Sigmoid colon (tissue), 7 donors: Measurements from ENCODE around the gene HMGCS1. TPM values are rescaled to one million over a fixed set of nuclear protein-coding genes. Genes with fewer than 3 reads are reported as not detected.

ENCODE experiments used
- DNase-seq: peaks from one replicate; pipeline ENCODE4 v3.0.0-alpha.2; 2019
- H3K27ac ChIP-seq, 4 donors: fragments of 200-600 bp; sonication (generic); one replicate each; pipeline ENCODE4 v1.5.1; 2016 to 2019; ENCODE audit warnings: mild to moderate bottlenecking in 1 of 4
- H3K27me3 ChIP-seq, 3 donors: fragments of 200-600 bp; sonication (generic); one replicate each; pipeline ENCODE4 v1.5.1; 2019; ENCODE audit warnings: mild to moderate bottlenecking in 1 of 3
- H3K36me3 ChIP-seq, 4 donors: fragments of 200-600 bp; sonication (generic); one replicate each; pipeline ENCODE4 v1.5.1; 2016 to 2019
- H3K4me1 ChIP-seq, 4 donors: fragments of 200-600 bp; sonication (generic); one replicate each; pipeline ENCODE4 v1.5.1; 2017 to 2019
- H3K4me3 ChIP-seq, 4 donors: fragments of 200-600 bp; sonication (generic); one replicate each; pipeline ENCODE4 v1.5.1; 2017 to 2019; ENCODE audit warnings: mild to moderate bottlenecking in 2 of 4, moderate library complexity in 1 of 4
- H3K9me3 ChIP-seq, 4 donors: fragments of 200-600 bp in 3 of 4; sonication (generic) in 3 of 4; one replicate each; pipeline versions ENCODE4 v1.5.1 to v1.6.1; 2013 to 2019
- CTCF ChIP-seq, 4 experiments: fragments of 450-650 bp in 3 of 4; fragments of 200-600 bp in 1 of 4; IDR thresholded peaks; one replicate each; pipeline ENCODE4 v1.5.1; 2016 to 2019; ENCODE audit warnings: antibody characterized with exemption in 4 of 4, mild to moderate bottlenecking in 3 of 4, moderate library complexity in 2 of 4
- EP300 ChIP-seq, 4 donors: sonication (generic); formaldehyde crosslinking; IDR thresholded peaks; one replicate each; pipeline ENCODE4 v1.6.1; 2017; ENCODE audit warnings: antibody characterized with exemption in 4 of 4
- POLR2A ChIP-seq, 2 donors: fragments of 450-650 bp; IDR thresholded peaks; one replicate each; pipeline ENCODE4 v1.6.1; 2016; ENCODE audit warnings: antibody characterized with exemption in 2 of 2, mild to moderate bottlenecking in 2 of 2, moderate library complexity in 2 of 2
- POLR2AphosphoS5 ChIP-seq, 4 donors: sonication (generic); formaldehyde crosslinking; IDR thresholded peaks; one replicate each; pipeline ENCODE4 v1.6.1; 2017; ENCODE audit warnings: antibody characterized with exemption in 4 of 4
- WGBS, 2 donors: extraction: QIAGEN DNeasy Blood & Tissue Kit; methylation state at CpG; one replicate each; pipeline ENCODE4 v1.1.7; 2013; 5-methylcytosine and 5-hydroxymethylcytosine counted together
- intact Hi-C: fragments of 100-400 bp; cut with DNase I; formaldehyde crosslinking; loops from one replicate; pipeline ENCODE4 v1.15.1; 2023
- polyA plus RNA-seq, 3 donors: library from polyadenylated mRNA; stranded (reverse); fragments of 200-250 nt; gene quantifications; one replicate each; pipeline ENCODE4 v1.2.3, GENCODE V29; 2013
- total RNA-seq, 4 donors: library from RNA; depleted of rRNA; stranded (reverse); fragments of >200 nt; gene quantifications; one replicate each; pipeline ENCODE4 v1.1.0, GENCODE V29; 2016
- donor health status: healthy with polysubstance abuse.
- donor health status: Bipolar disorder and iron deficiency.
- donor health status: healthy.

HMGCS1 gene
- total and polyA plus RNA-seq, 7 donors: 13.0 to 132 (median 20.7) TPM

GRCh38 chr5:43348861-43349363 lies 35.7 kb upstream of the HMGCS1 start:
- no peak for DNase-seq
- intact Hi-C loops: no loop called here
- no peaks in the 10 kb centered on the region for H3K9me3 ChIP-seq
- TF ChIP-seq EP300 (IDR thresholded peaks at IDR 0.05) (no peak), CTCF (IDR thresholded peaks at IDR 0.05) (no peak), POLR2A (IDR thresholded peaks at IDR 0.05) (no peak), POLR2AphosphoS5 (IDR thresholded peaks at IDR 0.05) (no peak)
- H3K4me1 ChIP-seq: no peaks in the 10 kb centered on the region
- no peaks in the 10 kb centered on the region for H3K27me3 ChIP-seq
- H3K27ac ChIP-seq: no peak overlapping the region
- H3K4me3 ChIP-seq: no peak overlapping the region
- 95 to 96% methylated on average over 1 of the region's 1 CpG for WGBS, 2 donors
- no peaks in the 10 kb centered on the region for H3K36me3 ChIP-seq

- intact Hi-C loops: no loop called here
- TF ChIP-seq EP300 (IDR thresholded peaks at IDR 0.05) (no peak), POLR2AphosphoS5 (IDR thresholded peaks at IDR 0.05) (no peak), POLR2A (IDR thresholded peaks at IDR 0.05) (no peak), CTCF (IDR thresholded peaks at IDR 0.05) (no peak)
- Histone ChIP-seq H3K27ac (no peak overlapping the region), H3K4me1 (no peaks in the 10 kb centered on the region), H3K9me3 (no peaks in the 10 kb centered on the region), H3K36me3 (no peaks in the 10 kb centered on the region), H3K4me3 (no peak overlapping the region), H3K27me3 (no peaks in the 10 kb centered on the region)
- WGBS, 2 donors: 69 to 77% methylated on average over 4 of the region's 4 CpGs
- no peak for DNase-seq
Measured at GRCh38 chr5:43348207-43348606, 35.0 kb upstream of the HMGCS1 start.

GRCh38 chr5:43338862-43339261 lies 25.6 kb upstream of the HMGCS1 start:
- no peaks in the 10 kb centered on the region for H3K27me3 ChIP-seq
- H3K27ac ChIP-seq: no peak overlapping the region
- WGBS, 2 donors: 73 to 77% methylated on average over 1 of the region's 1 CpG
- no peaks in the 10 kb centered on the region for H3K36me3 ChIP-seq
- DNase-seq: no peak
- no peak overlapping the region for H3K4me3 ChIP-seq
- H3K9me3 ChIP-seq: peaks cover 0 to 6% (median 4%) of the 10 kb centered on the region in 4 donors
- intact Hi-C loops: no loop called here
- no peak for TF ChIP-seq POLR2AphosphoS5 (IDR thresholded peaks at IDR 0.05)
- TF ChIP-seq CTCF (IDR thresholded peaks at IDR 0.05): no peak
- TF ChIP-seq EP300 (IDR thresholded peaks at IDR 0.05): no peak
- no peak for TF ChIP-seq POLR2A (IDR thresholded peaks at IDR 0.05)
- no peaks in the 10 kb centered on the region for H3K4me1 ChIP-seq

- no peak overlapping the region for H3K4me3 ChIP-seq
- no peak for TF ChIP-seq POLR2A (IDR thresholded peaks at IDR 0.05)
- no peak for TF ChIP-seq EP300 (IDR thresholded peaks at IDR 0.05)
- no peak for TF ChIP-seq POLR2AphosphoS5 (IDR thresholded peaks at IDR 0.05)
- TF ChIP-seq CTCF (IDR thresholded peaks at IDR 0.05): no peak
- no peaks in the 10 kb centered on the region for H3K4me1 ChIP-seq
- no peak for DNase-seq
- no peaks in the 10 kb centered on the region for H3K27me3 ChIP-seq
- H3K27ac ChIP-seq: no peak overlapping the region
- H3K9me3 ChIP-seq: peaks cover 0 to 6% (median 3%) of the 10 kb centered on the region in 4 donors
- WGBS, 2 donors: 76 to 85% methylated on average over 2 of the region's 2 CpGs
- no peaks in the 10 kb centered on the region for H3K36me3 ChIP-seq
- intact Hi-C loops: no loop called here
Measured at GRCh38 chr5:43336159-43336558, 22.9 kb upstream of the HMGCS1 start.

- Histone ChIP-seq H3K9me3 (peaks cover 0 to 5% (median 1%) of the 10 kb centered on the region in 4 donors), H3K36me3 (no peaks in the 10 kb centered on the region), H3K27ac (no peak overlapping the region), H3K4me3 (no peak overlapping the region), H3K4me1 (no peaks in the 10 kb centered on the region), H3K27me3 (no peaks in the 10 kb centered on the region)
- DNase-seq: no peak
- WGBS, 2 donors: 74 to 85% methylated on average over 4 of the region's 4 CpGs
- TF ChIP-seq CTCF (IDR thresholded peaks at IDR 0.05): no peak
- intact Hi-C loops: no loop called here
Measured at GRCh38 chr5:43335681-43336080, 22.5 kb upstream of the HMGCS1 start.
